H1 (cell line): Measurements from ENCODE around the gene TPSD1. TPM values are rescaled to one million over a fixed set of nuclear protein-coding genes. Genes with fewer than 3 reads are reported as not detected.

Experiments
- CTCF ChIA-PET: fragments of 300-600 bp; sonication (Branson Sonifier 250); formaldehyde crosslinking; loops from one replicate; lab custom pipeline; 2021; ENCODE audit not compliant: partially characterized antibody; lab: Charles Lee
- POLR2A ChIA-PET: fragments of 300-600 bp; sonication (Branson Sonifier 250); formaldehyde crosslinking; loops from one replicate; lab custom pipeline; 2021; ENCODE audit warnings: inconsistent platforms; ENCODE audit not compliant: partially characterized antibody; lab: Charles Lee
- DNase-seq, 2 experiments: peaks; one replicate each; pipeline versions ENCODE4 v3.0.0 to v3.0.0-alpha.2; 2010 to 2022; ENCODE audit warnings: low spot score in 2 of 2, low read depth in 1 of 2, mixed read lengths in 1 of 2
- FAIRE-seq: peaks from 2 replicates; lab custom pipeline; 2011; peaks lifted over from hg19 to GRCh38; lab: Jason Lieb, UNC
- H2AFZ ChIP-seq: 2 replicates; pipeline ENCODE4 v1.8.1; 2012; ENCODE audit warnings: low read length, inconsistent platforms
- H2AK5ac ChIP-seq: 2 replicates; pipeline ENCODE4 v1.6.1; 2013; ENCODE audit warnings: low read depth, low read length
- H2BK120ac ChIP-seq: replicated peaks from 2 replicates; pipeline ENCODE3; 2013; ENCODE audit warnings: low read depth, low read length, inconsistent platforms
- H2BK12ac ChIP-seq: 2 replicates; pipeline ENCODE4 v1.6.1; 2013; ENCODE audit warnings: low read depth, low read length
- H2BK15ac ChIP-seq: 2 replicates; pipeline ENCODE4 v1.6.1; 2013; ENCODE audit warnings: low read length
- H2BK20ac ChIP-seq: 2 replicates; pipeline ENCODE4 v1.6.1; 2013; ENCODE audit warnings: low read length
- H2BK5ac ChIP-seq: 2 replicates; pipeline ENCODE4 v1.6.1; 2013; ENCODE audit warnings: low read depth, low read length
- H3K14ac ChIP-seq: 2 replicates; pipeline ENCODE4 v1.6.1; 2013; ENCODE audit warnings: inconsistent platforms; ENCODE audit not compliant: insufficient read length
- H3K18ac ChIP-seq: 2 replicates; pipeline ENCODE4 v1.6.1; 2013; ENCODE audit warnings: low read length; ENCODE audit errors: extremely low read depth
- H3K23ac ChIP-seq: 2 replicates; pipeline ENCODE4 v1.6.1; 2013; ENCODE audit warnings: inconsistent platforms; ENCODE audit not compliant: insufficient read length
- H3K23me2 ChIP-seq: 2 replicates; pipeline ENCODE4 v1.6.1; 2013; ENCODE audit warnings: low read depth, low read length
- H3K27ac ChIP-seq: 2 replicates; pipeline ENCODE4 v1.6.1; 2011; ENCODE audit warnings: low read depth, low read length, inconsistent platforms
- H3K27me3 ChIP-seq, 4 experiments: replicated peaks in 1 of 4; 1 replicate in 1 of 4; 2 replicates in 3 of 4; pipeline versions ENCODE4 v1.6.1 to v1.8.1; 2011 to 2013; ENCODE audit warnings: low read length in 3 of 4, mild to moderate bottlenecking in 3 of 4, inconsistent platforms in 2 of 4, mixed read lengths in 2 of 4, moderate library complexity in 1 of 4; ENCODE audit not compliant: control insufficient read depth in 3 of 4, insufficient read depth in 3 of 4; ENCODE audit errors: extremely low read depth in 1 of 4
- H3K36me3 ChIP-seq, 4 experiments: 2 replicates each; pipeline versions ENCODE4 v1.6.1 to v1.8.1; 2011 to 2013; ENCODE audit warnings: mild to moderate bottlenecking in 4 of 4, low read length in 3 of 4, moderate library complexity in 2 of 4, control low read depth in 1 of 4, inconsistent platforms in 1 of 4; ENCODE audit not compliant: insufficient read depth in 4 of 4, control insufficient read depth in 2 of 4
- H3K4ac ChIP-seq: replicated peaks from 2 replicates; pipeline ENCODE3; 2013; ENCODE audit warnings: low read length, low read depth, mixed read lengths, inconsistent platforms; ENCODE audit not compliant: insufficient read length
- H3K4me1 ChIP-seq, 4 experiments: replicated peaks in 1 of 4; 1 replicate in 1 of 4; 2 replicates in 3 of 4; pipeline versions ENCODE4 v1.6.1 to v1.8.1; 2011 to 2013; ENCODE audit warnings: low read length in 3 of 4, inconsistent platforms in 2 of 4, mixed read lengths in 1 of 4; ENCODE audit not compliant: insufficient read depth in 4 of 4, control insufficient read depth in 3 of 4
- H3K4me2 ChIP-seq, 2 experiments: 2 replicates each; pipeline versions ENCODE4 v1.6.1 to v1.8.1; 2011 to 2013; ENCODE audit warnings: low read depth in 2 of 2, low read length in 2 of 2, control low read depth in 1 of 2, inconsistent platforms in 1 of 2, mild to moderate bottlenecking in 1 of 2; ENCODE audit not compliant: insufficient read depth in 1 of 2
- H3K4me3 ChIP-seq, 4 experiments: fragments of 200-600, 300-600 bp in 1 of 4; sonication (generic), shearing (Covaris generic), sonication (Bioruptor Twin) in 1 of 4; 2 replicates each; pipeline versions ENCODE4 v1.5.1 to v1.8.1; 2011 to 2016; ENCODE audit warnings: low read length in 4 of 4, low read depth in 3 of 4, control low read depth in 2 of 4, inconsistent platforms in 2 of 4, mild to moderate bottlenecking in 2 of 4, mixed read lengths in 1 of 4, moderate library complexity in 1 of 4; ENCODE audit not compliant: insufficient read depth in 2 of 4; ENCODE audit errors: extremely low read depth in 1 of 4
- H3K56ac ChIP-seq: replicated peaks from 2 replicates; pipeline ENCODE3; 2013; ENCODE audit warnings: low read depth, mild to moderate bottlenecking, mixed read lengths, low read length, inconsistent platforms; ENCODE audit not compliant: insufficient read length
- H3K79me1 ChIP-seq: 2 replicates; pipeline ENCODE4 v1.6.1; 2013; ENCODE audit warnings: low read depth, low read length, control low read depth
- H3K79me2 ChIP-seq, 2 experiments: 2 replicates each; pipeline versions ENCODE4 v1.6.1 to v1.8.1; 2012 to 2013; ENCODE audit warnings: low read length in 2 of 2, mild to moderate bottlenecking in 2 of 2, inconsistent platforms in 1 of 2; ENCODE audit not compliant: insufficient read depth in 2 of 2, control insufficient read depth in 1 of 2
- H3K9ac ChIP-seq, 4 experiments: replicated peaks in 1 of 4; 1 replicate in 1 of 4; 2 replicates in 3 of 4; pipeline versions ENCODE4 v1.6.1 to v1.8.1; 2011 to 2013; ENCODE audit warnings: low read depth in 3 of 4, low read length in 3 of 4, control low read depth in 2 of 4, mild to moderate bottlenecking in 2 of 4, moderate library complexity in 2 of 4, inconsistent platforms in 1 of 4; ENCODE audit errors: extremely low read depth in 1 of 4
- H3K9me3 ChIP-seq, 2 experiments: 2 replicates each; pipeline versions ENCODE4 v1.6.1 to v1.8.1; 2012 to 2013; ENCODE audit warnings: mild to moderate bottlenecking in 2 of 2, moderate library complexity in 2 of 2, control low read depth in 1 of 2, inconsistent platforms in 1 of 2, low read depth in 1 of 2, low read length in 1 of 2, mixed read lengths in 1 of 2; ENCODE audit not compliant: insufficient read depth in 2 of 2
- H4K20me1 ChIP-seq, 2 experiments: replicated peaks in 1 of 2; 2 replicates each; pipeline versions ENCODE3 to v1.8.1; 2011 to 2013; ENCODE audit warnings: inconsistent platforms in 2 of 2, low read length in 2 of 2, mild to moderate bottlenecking in 1 of 2; ENCODE audit not compliant: insufficient read depth in 2 of 2, control insufficient read depth in 1 of 2
- H4K5ac ChIP-seq: 2 replicates; pipeline ENCODE4 v1.6.1; 2013; ENCODE audit warnings: low read length, low read depth, mixed read lengths, inconsistent platforms; ENCODE audit not compliant: insufficient read length
- H4K8ac ChIP-seq: 2 replicates; pipeline ENCODE4 v1.8.0; 2013; ENCODE audit warnings: mild to moderate bottlenecking, moderate library complexity, low read length, inconsistent platforms; ENCODE audit not compliant: insufficient read depth; ENCODE audit errors: extremely low read depth
- H4K91ac ChIP-seq: replicated peaks from 2 replicates; pipeline ENCODE3; 2013; ENCODE audit warnings: low read length, mixed read lengths, inconsistent platforms; ENCODE audit not compliant: insufficient read length
- ATF2 ChIP-seq: IDR thresholded peaks from 2 replicates; pipeline ENCODE4 v1.6.1; 2012; ENCODE audit warnings: low read length, inconsistent platforms
- CTBP2 ChIP-seq: IDR thresholded peaks from 2 replicates; pipeline ENCODE4 v1.7.0; 2011; ENCODE audit warnings: borderline replicate concordance, mild to moderate bottlenecking, moderate library complexity, mixed read lengths, low read length; ENCODE audit not compliant: insufficient read depth, insufficient read length
- GABPA ChIP-seq: IDR thresholded peaks from 2 replicates; pipeline ENCODE4 v1.6.1; 2011; ENCODE audit warnings: mild to moderate bottlenecking, low read length, moderate library complexity, borderline replicate concordance; ENCODE audit not compliant: insufficient read depth
- HDAC2 ChIP-seq, 2 experiments: fragments of 300-600 bp in 1 of 2; sonication (generic) in 1 of 2; IDR thresholded peaks; 2 replicates each; pipeline ENCODE4 v1.6.1; 2011 to 2012; ENCODE audit warnings: low read depth in 2 of 2, low read length in 2 of 2, mild to moderate bottlenecking in 2 of 2, moderate library complexity in 2 of 2, borderline replicate concordance in 1 of 2, inconsistent platforms in 1 of 2
- KDM1A ChIP-seq: fragments of 200-600, 300-600 bp; sonication (generic); IDR thresholded peaks from 2 replicates; pipeline ENCODE4 v1.7.1; 2016; ENCODE audit warnings: mild to moderate bottlenecking, low read length, borderline replicate concordance
- KDM4A ChIP-seq: IDR thresholded peaks from one replicate; pipeline ENCODE4 v1.7.1; 2012; ENCODE audit warnings: low read depth, mild to moderate bottlenecking, moderate library complexity, low read length, inconsistent platforms; ENCODE audit not compliant: severe bottlenecking
- RXRA ChIP-seq: IDR thresholded peaks from 2 replicates; pipeline ENCODE4 v1.6.1; 2011; ENCODE audit warnings: low read depth, mild to moderate bottlenecking, low read length, moderate library complexity; ENCODE audit not compliant: insufficient read depth
- SIRT6 ChIP-seq: IDR thresholded peaks from one replicate; pipeline ENCODE4 v1.7.1; 2012; ENCODE audit warnings: low read length, inconsistent platforms
- SRF ChIP-seq: IDR thresholded peaks from 2 replicates; pipeline ENCODE4 v1.6.1; 2011; ENCODE audit warnings: mild to moderate bottlenecking, low read depth, low read length, moderate library complexity
- YY1 ChIP-seq: IDR thresholded peaks from 2 replicates; pipeline ENCODE4 v1.6.1; 2011; ENCODE audit warnings: low read depth, mild to moderate bottlenecking, low read length
- WGBS, 2 experiments: shearing (Covaris generic) in 1 of 2; methylation state at CpG; one replicate each; pipeline versions ENCODE4 v1.1.6 to v1.1.7; 2013 to 2015; ENCODE audit warnings: low lambda C conversion rate in 2 of 2, mixed read lengths in 2 of 2, inconsistent platforms in 1 of 2, low coverage in 1 of 2, missing lambda C conversion rate in 1 of 2; ENCODE audit not compliant: insufficient replicate concordance in 2 of 2, insufficient coverage in 1 of 2, insufficient read length in 1 of 2; ENCODE audit errors: extremely low coverage in 1 of 2, missing lambda C conversion rate in 1 of 2; 5-methylcytosine and 5-hydroxymethylcytosine counted together
- polyA plus RNA-seq, 7 experiments: library from polyadenylated mRNA; depleted of rRNA in 3 of 7; stranded (reverse) in 5 of 7; unstranded in 2 of 7; fragments of >200 nt in 5 of 7; fragments of 200-250 nt in 2 of 7; gene quantifications; 1 replicate in 5 of 7; 2 replicates in 1 of 7; 4 replicates in 1 of 7; pipeline versions ENCODE4 v1.2.1 to v1.2.3, GENCODE V29; 2011 to 2013; ENCODE audit warnings: missing spikeins in 2 of 7, mixed read lengths in 2 of 7
- total RNA-seq: library from RNA; stranded (reverse); fragmentation: NEBNext Ultra II Directional; extraction: Animal tissue kit (Norgen Biotek cat#: 25700); gene quantifications from 2 replicates; pipeline ENCODE4 v1.2.1, GENCODE V29; 2021
- TF ChIP-seq, protein P1 (sequence below): IDR thresholded peaks from 2 replicates; pipeline ENCODE4 v1.6.1; 2011; ENCODE audit warnings: low read depth, mild to moderate bottlenecking, low read length; ENCODE audit not compliant: insufficient read depth

TPSD1 gene
- total and polyA plus RNA-seq, 2 of the 8 experiments (the other 6 are each of a cell fraction or from before 2014, with no cell fraction given): 0.26 TPM; not detected in 1

DNA sequence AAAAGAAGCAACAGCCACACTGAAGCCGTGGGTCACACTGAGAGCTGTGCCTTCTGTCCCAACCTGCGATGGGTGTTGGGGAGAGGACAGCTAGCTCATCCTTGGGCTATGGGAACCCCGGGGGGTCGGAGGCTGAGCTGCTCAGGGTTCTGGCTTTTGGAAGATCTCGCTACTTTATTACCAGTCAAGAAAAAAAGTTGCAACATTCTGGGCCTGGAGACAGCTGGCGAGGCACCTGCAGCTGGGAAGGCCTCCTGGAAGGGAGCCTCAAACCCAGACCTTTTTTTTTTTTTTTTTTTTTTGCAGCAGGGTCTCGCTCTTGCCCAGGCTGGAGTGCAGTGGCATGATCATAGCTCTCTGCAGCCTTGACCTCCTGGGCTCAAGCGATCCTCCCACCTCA, 24.9 kb downstream of the TPSD1 start:
- H3K4me3 ChIP-seq: no peak overlapping the region
- H3K27me3 ChIP-seq: 0 out of 7 replicates have a peak, but pooled peaks cover 0 to 2% (median 0%) of the 10 kb centered on the region in 4 experiments
- no peak for DNase-seq
- ChIA-PET POLR2A (interaction anchor here (0.8 kb wide), 1 partner anchor 65 kb away, joined by 4 read pairs; no protein-coding TSS in a partner anchor), CTCF (interaction anchor here (0.8 to 1.3 kb wide), 5 partner anchors 9 to 178 kb away, joined by 3 to 4 read pairs (median 3); no protein-coding TSS in a partner anchor)
- H2BK15ac ChIP-seq: no peak overlapping the region
- WGBS, 2 experiments: 83% methylated on average over 5 of the region's 8 CpGs; no CpG with 5 or more reads in 1 of the 2 experiments
- H3K23ac ChIP-seq: no peak overlapping the region
- H2BK20ac ChIP-seq: no peak overlapping the region
- H4K20me1 ChIP-seq: no peaks in the 10 kb centered on the region
- H3K36me3 ChIP-seq: no peaks in the 10 kb centered on the region
- H4K8ac ChIP-seq: no peak overlapping the region
- H4K91ac ChIP-seq: no peak overlapping the region
- no peak overlapping the region for H3K4me2 ChIP-seq
- H3K27ac ChIP-seq: no peak overlapping the region
- no peak overlapping the region for H4K5ac ChIP-seq
- H3K56ac ChIP-seq: no peak overlapping the region
- no peak overlapping the region for H2BK5ac ChIP-seq
- H3K4ac ChIP-seq: no peak overlapping the region
- no peak overlapping the region for H2AFZ ChIP-seq
- no peak overlapping the region for H3K14ac ChIP-seq
- no peaks in the 10 kb centered on the region for H3K79me2 ChIP-seq
- H3K9me3 ChIP-seq: no peaks in the 10 kb centered on the region
- H2BK120ac ChIP-seq: no peak overlapping the region
- no peaks in the 10 kb centered on the region for H3K23me2 ChIP-seq
- peaks cover 0 to 19% (median 14%) of the 10 kb centered on the region in 4 experiments; a peak in 6 of 7 replicates for H3K4me1 ChIP-seq
- H2BK12ac ChIP-seq: no peak overlapping the region
- no peaks in the 10 kb centered on the region for H3K79me1 ChIP-seq
- H2AK5ac ChIP-seq: no peak overlapping the region
- no peak overlapping the region for H3K9ac ChIP-seq
- FAIRE-seq: no peak
- H3K18ac ChIP-seq: no peak overlapping the region
- TF ChIP-seq SRF (no peak), KDM4A (no peak), HDAC2 (IDR thresholded peaks at IDR 0.05; ENCODE audit: borderline replicate concordance in 1 of 2, low read depth in 2 of 2, low read length in 2 of 2) (no peak), YY1 (no peak), GABPA (no peak), CTBP2 (no peak), SIRT6 (no peak), KDM1A (no peak), ATF2 (no peak), RXRA (no peak)
- TF ChIP-seq, protein P1, sequence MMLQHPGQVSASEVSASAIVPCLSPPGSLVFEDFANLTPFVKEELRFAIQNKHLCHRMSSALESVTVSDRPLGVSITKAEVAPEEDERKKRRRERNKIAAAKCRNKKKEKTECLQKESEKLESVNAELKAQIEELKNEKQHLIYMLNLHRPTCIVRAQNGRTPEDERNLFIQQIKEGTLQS: no peak
